Measurements from ENCODE around the gene MEIOB.

- TF ChIP-seq CTCF (IDR thresholded peaks at IDR 0.05): no peak
- no peak for TF ChIP-seq POLR2A (IDR thresholded peaks at IDR 0.05)
These were observed 84.5 kb downstream of the MEIOB start for GRCh38 chr16:1787322-1788094.

Measured in body of pancreas (tissue), 4 donors.